CD4-positive, alpha-beta T cell treated with Interleukin-10 for 1 hour (primary cell): ENCODE data around the gene CYP2A6.

Experiments used
- DNase-seq: peaks from one replicate; pipeline ENCODE4 v3.0.0-alpha.2; 2020

Gene CYP2A6

GRCh38 chr19:40800339-40800996, 49.8 kb downstream of the CYP2A6 start:
- DNase-seq: peak; percentile 16

GRCh38 chr19:40799558-40800338, 50.5 kb downstream of the CYP2A6 start:
- DNase-seq: peak; percentile 32

GRCh38 chr19:40798683-40799557, 51.3 kb downstream of the CYP2A6 start, which contains the start of gene EGLN2:
Gene EGLN2, plus strand, starts transcription at chr19:40799191. Its CDS starts 1,382 bp downstream, at chr19:40800573.
- peak; percentile 100 for DNase-seq

DNA sequence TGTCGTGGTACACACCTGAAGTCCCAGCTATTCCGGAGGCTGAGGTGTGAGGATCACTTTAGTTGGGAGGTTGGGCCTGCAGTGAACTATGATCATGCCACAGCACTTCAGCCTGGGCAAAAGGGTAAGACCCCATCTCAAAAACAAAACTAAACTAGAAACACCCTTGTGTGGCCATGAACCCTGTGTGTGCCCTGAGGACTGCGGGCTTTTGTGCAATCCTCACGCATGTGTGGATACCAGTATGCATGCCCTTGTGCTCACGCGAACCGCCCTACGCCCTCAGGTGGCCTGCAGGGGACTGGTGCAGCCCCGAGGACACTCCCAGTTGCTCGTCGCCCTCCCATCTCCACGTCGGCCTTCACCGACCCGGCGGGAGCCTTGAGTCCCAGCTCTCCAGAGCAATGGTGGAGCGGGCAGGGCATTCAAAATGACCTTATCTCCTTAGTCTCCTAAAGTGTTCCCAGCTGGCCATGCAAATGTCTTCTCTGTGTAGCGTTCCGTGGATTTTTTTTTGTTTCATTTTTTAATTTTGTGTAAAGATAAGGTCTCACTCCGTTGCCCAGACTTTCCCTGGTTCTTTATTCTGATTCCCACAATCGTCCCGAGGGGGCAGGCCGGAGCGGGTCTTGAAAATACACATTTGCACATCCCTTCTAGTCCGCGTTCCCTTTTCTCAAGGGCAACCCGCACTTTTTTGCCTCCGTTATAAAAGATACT, 52.1 kb downstream of the CYP2A6 start:
- DNase-seq: peak; percentile 78

DNA sequence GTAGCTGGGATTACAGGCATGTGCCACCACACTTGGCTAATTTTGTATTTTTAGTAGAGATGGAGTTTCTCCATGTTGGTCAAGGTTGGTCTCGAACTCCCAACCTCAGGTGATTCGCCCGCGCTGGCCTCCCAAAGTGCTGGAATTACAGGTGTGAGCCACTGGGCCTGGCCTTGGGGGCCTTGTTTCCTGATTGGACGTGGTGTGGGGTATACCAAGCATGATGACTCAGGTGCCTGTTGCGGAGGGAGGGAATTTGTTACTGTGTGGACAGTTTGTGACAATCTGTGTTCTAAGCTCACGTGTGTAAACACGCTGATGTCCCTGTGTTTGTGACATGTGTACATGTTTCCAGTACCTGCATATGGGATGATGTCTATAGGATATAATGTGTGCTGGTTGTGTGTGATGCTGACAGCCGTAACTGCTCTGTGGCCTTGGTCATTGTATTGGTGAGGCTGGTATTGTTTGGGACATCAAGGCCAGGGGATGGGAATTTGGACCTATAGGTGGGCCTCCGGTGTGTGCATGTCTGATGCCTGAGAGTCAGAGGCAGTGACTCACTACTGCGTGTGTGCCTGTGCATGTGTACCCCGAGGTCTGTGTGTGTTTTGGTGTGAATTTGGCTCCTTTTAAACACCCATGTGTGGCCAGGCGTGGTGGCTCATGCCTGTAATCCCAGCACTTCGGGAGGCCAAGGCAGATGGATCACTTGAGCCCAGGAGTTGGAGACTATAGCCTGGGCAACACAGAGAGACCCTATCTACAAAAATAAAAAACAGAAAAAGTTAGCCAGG, 52.9 kb downstream of the CYP2A6 start:
- DNase-seq: no peak
